Stromal cell of bone marrow (primary cell): Measurements from ENCODE around the gene C19orf73.

Source experiments
- DNase-seq: peaks from one replicate; pipeline ENCODE4 v3.0.0-alpha.2; 2012; ENCODE audit warnings: low read depth

C19orf73 gene

GRCh38 chr19:49101160-49101559, 17.8 kb downstream of the C19orf73 start:
- DNase-seq: no peak

DNA sequence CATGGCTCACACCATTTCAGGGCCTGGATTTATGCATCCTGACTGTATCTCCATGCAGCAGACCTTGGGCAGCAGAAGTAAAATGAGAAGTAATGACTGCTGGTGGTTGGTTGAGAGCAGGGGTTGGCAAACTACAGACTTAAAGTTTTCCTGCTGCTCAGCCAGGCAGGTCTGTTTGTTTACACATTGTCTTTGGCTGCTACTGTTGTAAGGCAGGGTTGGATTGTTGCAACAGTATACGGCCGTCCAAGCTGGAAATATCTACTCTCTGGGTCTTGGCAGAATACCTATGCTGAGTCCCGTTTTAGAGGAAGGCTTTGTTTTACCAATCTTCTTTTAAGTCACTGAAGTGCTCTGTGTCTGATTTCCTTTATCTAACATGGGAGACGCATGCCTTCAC, 20.1 kb downstream of the C19orf73 start:
- DNase-seq: no peak

GRCh38 chr19:49097453-49098288, 21.3 kb downstream of the C19orf73 start:
- peak; percentile 47 for DNase-seq

GRCh38 chr19:49094505-49095482, 24.1 kb downstream of the C19orf73 start:
- DNase-seq: no peak

DNA sequence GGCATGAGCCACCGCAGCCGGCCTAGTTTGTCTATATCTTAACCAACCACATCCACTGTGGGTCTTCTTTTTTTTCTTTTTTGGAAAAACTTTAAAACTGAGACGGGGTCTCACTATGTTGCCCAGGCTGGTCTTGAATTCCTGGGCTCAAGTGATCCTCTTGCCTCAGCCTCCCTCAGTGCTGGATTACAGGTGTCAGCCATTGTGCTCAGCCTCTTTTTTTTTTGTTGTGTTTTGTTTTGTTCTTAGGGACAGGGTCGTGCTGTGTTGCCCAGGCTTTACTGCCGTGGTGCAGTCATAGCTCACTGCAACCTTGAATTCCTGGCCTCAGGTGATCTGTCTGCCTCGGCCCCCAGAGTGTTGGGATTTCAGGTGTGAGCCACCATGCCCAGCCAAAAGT, 26.3 kb downstream of the C19orf73 start:
- DNase-seq: no peak

DNA sequence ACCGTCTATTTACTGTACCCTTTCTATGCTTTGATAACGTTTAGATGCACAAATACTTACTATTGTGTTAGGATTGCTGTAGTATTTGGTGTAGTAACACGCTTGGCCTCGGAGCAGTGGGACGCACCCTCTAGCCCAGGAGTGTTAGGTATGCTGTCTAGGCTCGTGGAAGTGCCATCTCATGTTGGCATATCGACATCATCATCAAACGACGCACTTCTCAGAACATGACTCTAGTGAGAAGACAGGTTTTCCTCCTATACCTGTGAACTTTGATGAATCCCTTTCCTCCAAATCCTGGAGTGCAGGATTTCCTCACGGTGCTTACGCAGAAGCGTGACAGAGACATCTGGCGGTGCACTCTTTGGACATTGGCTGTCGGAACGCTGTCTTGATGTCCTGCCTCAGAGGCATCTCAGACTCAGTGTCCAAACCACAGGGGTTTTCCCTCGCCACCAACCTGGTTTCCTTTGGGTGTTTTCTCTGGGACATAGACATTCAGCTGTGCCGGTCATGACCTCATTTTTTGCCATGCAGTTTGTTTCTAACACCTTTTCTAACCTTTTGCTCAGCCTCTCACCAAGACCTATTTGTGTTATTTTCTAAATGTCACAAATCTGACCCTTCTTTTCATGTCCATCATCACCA, 27.4 kb downstream of the C19orf73 start:
- DNase-seq: no peak

DNA sequence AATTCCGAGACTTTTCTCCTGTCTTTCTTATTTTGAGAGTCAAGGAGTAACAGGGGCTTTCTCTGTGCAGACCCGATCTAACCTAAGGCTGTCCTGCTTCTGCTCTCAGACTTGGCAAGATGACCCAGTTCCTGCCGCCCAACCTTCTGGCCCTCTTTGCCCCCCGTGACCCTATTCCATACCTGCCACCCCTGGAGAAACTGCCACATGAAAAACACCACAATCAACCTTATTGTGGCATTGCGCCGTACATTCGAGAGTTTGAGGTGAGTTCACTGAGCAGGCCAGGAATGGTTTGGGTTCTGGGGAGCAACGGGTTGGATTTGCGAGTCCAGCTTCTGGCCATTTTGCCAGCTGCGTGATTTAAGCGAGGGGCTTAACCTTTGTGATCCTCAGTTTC, 32.6 kb downstream of the C19orf73 start:
- DNase-seq: no peak

DNA sequence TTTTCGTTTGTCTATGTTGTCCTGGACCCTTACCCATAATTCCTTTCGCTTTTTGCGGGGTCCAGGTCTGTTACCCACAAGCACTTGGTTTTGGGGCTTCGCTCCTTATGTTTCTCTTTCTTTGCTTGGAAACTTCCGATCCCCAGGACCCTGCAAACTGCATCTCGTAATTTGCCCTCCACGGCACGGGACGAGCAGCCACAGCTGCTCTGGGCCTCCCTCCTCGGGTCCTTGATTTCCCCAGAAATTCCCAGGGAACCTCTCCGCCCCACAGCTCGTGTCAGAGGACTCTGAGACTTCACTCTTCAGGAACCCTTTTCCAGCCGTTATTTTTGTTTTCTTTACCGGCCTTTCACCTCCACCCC, 33.1 kb downstream of the C19orf73 start:
- DNase-seq: no peak

GRCh38 chr19:49085020-49085867, 33.7 kb downstream of the C19orf73 start, which contains the start of gene SNRNP70:
TSS of gene SNRNP70 (plus strand) at chr19:49085451. CDS start at chr19:49086415, 964 bp downstream.
- peak; percentile 98 for DNase-seq

GRCh38 chr19:49084206-49085019, 34.5 kb downstream of the C19orf73 start:
- DNase-seq: no peak

- no peak for DNase-seq
Observed at GRCh38 chr19:49081273-49081672, 37.7 kb downstream of the C19orf73 start.

GRCh38 chr19:49080392-49080791, 38.6 kb downstream of the C19orf73 start:
- no peak for DNase-seq

DNA sequence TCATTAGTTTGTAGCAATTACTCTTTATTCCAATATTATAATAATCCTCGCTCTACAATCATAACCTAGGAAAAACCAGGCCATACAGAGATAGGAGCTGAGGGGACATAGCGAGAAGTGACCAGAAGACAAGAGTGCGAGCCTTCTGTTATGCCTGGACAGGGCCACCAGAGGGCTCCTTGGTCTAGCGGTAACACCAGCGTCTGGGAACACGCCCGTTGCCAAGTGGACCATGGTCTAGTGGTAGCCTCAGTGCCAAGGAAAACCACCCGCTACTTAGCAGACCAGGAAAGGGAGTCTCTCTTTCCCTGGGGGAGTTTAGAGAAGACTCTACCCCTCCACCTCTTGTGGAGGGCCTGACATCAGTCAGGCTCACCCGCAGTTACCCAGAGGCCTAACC, 44.1 kb downstream of the C19orf73 start:
- peak; percentile 40 for DNase-seq

- no peak for DNase-seq
Observed at GRCh38 chr19:49073514-49074378, 45.2 kb downstream of the C19orf73 start.

GRCh38 chr19:49071860-49072547, 46.9 kb downstream of the C19orf73 start:
- DNase-seq: no peak

DNA sequence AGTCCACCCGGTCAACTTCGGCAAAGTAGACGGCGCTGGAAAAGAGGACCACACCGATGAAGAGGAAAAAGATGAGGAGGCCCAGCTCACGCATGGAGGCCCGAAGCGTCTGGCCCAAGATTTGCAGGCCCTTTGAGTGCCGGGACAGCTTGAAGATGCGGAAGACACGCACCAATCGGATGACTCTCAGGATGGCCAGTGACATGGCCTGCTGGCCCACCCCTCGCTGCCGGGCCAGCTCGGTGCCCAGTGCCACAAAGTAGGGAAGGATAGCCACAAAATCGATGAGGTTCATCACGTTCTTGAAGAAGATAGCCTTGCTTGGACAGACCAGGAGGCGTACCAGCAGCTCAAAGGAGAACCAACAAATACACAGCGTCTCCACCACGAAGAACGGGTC, 48.5 kb downstream of the C19orf73 start:
- no peak for DNase-seq

GRCh38 chr19:49069026-49069425, 49.9 kb downstream of the C19orf73 start:
- DNase-seq: no peak
